ENCODE results near the gene NUP62. TPM values are rescaled to one million over a fixed set of nuclear protein-coding genes. Genes with fewer than 3 reads are reported as not detected.

NUP62 gene
- total and polyA plus RNA-seq, 2 of the 4 experiments (the other 2 are of a cell fraction), result 21.3 to 29.7 TPM

DNA sequence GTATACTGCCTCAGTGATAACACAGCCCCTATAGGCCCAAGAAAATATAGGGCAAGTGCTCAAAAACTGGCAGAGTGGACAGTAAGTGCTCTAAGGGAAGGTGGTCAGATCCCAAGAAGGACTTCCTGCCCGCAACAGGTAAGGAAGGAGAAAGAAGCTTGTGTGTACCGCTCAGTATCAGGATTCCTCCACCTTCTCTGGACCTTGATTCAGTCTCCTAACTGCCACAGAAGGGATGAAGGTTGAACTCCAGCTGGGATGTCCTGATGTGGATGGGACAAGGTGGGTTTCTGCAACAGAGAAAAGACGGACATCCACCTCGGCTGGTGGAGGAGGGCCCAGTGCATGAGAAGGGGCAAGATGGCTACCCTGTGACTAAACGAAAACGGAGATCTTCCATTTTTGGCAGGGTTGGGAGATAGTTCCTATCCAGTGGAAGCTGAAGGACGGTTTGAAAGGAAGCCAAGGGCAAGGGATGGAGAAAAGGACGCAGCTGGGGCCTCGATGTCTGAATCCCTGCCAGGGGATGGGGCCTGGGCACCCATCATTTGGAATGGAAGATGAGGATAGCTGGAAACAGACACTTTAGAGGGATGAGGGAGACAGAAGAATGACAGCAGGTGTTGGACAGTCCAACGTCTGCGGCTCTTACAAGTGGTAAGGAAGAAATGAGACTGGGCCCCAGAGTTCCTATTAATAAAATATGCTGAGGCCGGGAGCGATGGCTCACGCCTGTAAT is 1.6 kb downstream of the NUP62 start:
- Histone ChIP-seq H3K9me1 (ENCODE audit: insufficient read depth, low read length) (peaks cover 14% of the 10 kb centered on the region), H3K4me3 (ENCODE audit: insufficient read depth, low read depth, low read length) (no peak overlapping the region), H3K4me1 (ENCODE audit: control insufficient read depth, insufficient read depth, low read length) (peaks cover 5% of the 10 kb centered on the region), H4K91ac (ENCODE audit: insufficient read depth, low read depth, low read length) (no peak overlapping the region), H3K27me3 (ENCODE audit: control insufficient read depth, insufficient read depth, low read length) (no peaks in the 10 kb centered on the region), H3K79me1 (ENCODE audit: low read depth in 1 of 2, low read length in 2 of 2) (peaks cover 21 to 59% of the 10 kb centered on the region in 2 experiments), H3K4ac (ENCODE audit: low read depth, low read length) (peak overlapping the region; percentile 17; the same call in 1 of the 2 replicates), H3K14ac (replicated peaks; ENCODE audit: low read depth, low read length) (no peak overlapping the region), H2AK5ac (ENCODE audit: low read depth, low read length) (peak overlapping the region; percentile 56), H3K9me3 (ENCODE audit: control insufficient read depth, insufficient read depth, low read length) (no peaks in the 10 kb centered on the region), H3K18ac (ENCODE audit: low read depth, low read length) (no peak overlapping the region), H3K27ac (ENCODE audit: insufficient read depth, low read length) (no peak overlapping the region; the same call in 1 of the 2 replicates), H2BK120ac (ENCODE audit: low read depth, low read length) (no peak overlapping the region), H4K8ac (ENCODE audit: low read depth in 2 of 2, low read length in 2 of 2) (peak overlapping the region in 1 of 2 experiments; percentile 43; a peak in 1 of 4 replicates), H2BK20ac (ENCODE audit: low read depth, low read length) (no peak overlapping the region), H2AK9ac (replicated peaks; ENCODE audit: low read depth, low read length, poor library complexity) (peak overlapping the region; percentile 86), H4K5ac (ENCODE audit: low read depth, low read length) (no peak overlapping the region), H4K20me1 (ENCODE audit: insufficient read depth, low read length) (peaks cover 18% of the 10 kb centered on the region), H3K23ac (ENCODE audit: low read depth, low read length) (peak overlapping the region; percentile 5; the same call in 1 of the 2 replicates), H3K36me3 (ENCODE audit: control insufficient read depth, insufficient read depth, low read length) (peaks cover 24% of the 10 kb centered on the region), H3K9ac (ENCODE audit: low read depth, low read length) (peak overlapping the region; percentile 14; the same call in 1 of the 2 replicates), H2BK5ac (ENCODE audit: low read depth, low read length, poor library complexity, severe bottlenecking) (no peak overlapping the region), H3K56ac (ENCODE audit: extremely low read depth, insufficient read depth, low read length) (no peak overlapping the region), H2BK15ac (ENCODE audit: low read depth, low read length) (no peak overlapping the region), H2AFZ (replicated peaks; ENCODE audit: low read length, poor library complexity) (no peak overlapping the region), H3K4me2 (ENCODE audit: low read depth, low read length) (no peak overlapping the region; the same call in 1 of the 2 replicates)
- in situ Hi-C loops (cut with MboI; ENCODE audit: low sequenced_read_pairs), result no loop called here
- BruUV-seq (replicated peaks), result no TSS peak
- dilution Hi-C loops (cut with HindIII; ENCODE audit: low sequenced_read_pairs, unreplicated experiment), result no loop called here
- POLR2A ChIA-PET (ENCODE audit: unreplicated experiment), result no interaction called here
- WGBS, 2 experiments (ENCODE audit: extremely low coverage in 2 of 2, insufficient read length in 1 of 2), result 89% methylated on average over 7 of the region's 14 CpGs; no CpG with 5 or more reads in 1 of the 2 experiments
- ATAC-seq (ENCODE audit: low read depth), result no peak
- CTCF ChIA-PET, result no interaction called here
- DNase-seq, result no peak
- intact Hi-C loops (cut with micrococcal nuclease), result no loop called here
- no peak for TF ChIP-seq USF2 (IDR thresholded peaks at IDR 0.05; ENCODE audit: low read depth, low read length)
- no peak for TF ChIP-seq RCOR1 (IDR thresholded peaks at IDR 0.05; ENCODE audit: insufficient replicate concordance, low read length)
- TF ChIP-seq, protein P1, sequence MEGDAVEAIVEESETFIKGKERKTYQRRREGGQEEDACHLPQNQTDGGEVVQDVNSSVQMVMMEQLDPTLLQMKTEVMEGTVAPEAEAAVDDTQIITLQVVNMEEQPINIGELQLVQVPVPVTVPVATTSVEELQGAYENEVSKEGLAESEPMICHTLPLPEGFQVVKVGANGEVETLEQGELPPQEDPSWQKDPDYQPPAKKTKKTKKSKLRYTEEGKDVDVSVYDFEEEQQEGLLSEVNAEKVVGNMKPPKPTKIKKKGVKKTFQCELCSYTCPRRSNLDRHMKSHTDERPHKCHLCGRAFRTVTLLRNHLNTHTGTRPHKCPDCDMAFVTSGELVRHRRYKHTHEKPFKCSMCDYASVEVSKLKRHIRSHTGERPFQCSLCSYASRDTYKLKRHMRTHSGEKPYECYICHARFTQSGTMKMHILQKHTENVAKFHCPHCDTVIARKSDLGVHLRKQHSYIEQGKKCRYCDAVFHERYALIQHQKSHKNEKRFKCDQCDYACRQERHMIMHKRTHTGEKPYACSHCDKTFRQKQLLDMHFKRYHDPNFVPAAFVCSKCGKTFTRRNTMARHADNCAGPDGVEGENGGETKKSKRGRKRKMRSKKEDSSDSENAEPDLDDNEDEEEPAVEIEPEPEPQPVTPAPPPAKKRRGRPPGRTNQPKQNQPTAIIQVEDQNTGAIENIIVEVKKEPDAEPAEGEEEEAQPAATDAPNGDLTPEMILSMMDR (conservative IDR thresholded peaks at IDR 0.05; ENCODE audit: low read depth, low read length), result no peak
- no peak for TF ChIP-seq SMC3 (IDR thresholded peaks at IDR 0.05; ENCODE audit: low read depth, low read length)
- no peak for TF ChIP-seq FOS (IDR thresholded peaks at IDR 0.05; ENCODE audit: low read depth, low read length)
- TF ChIP-seq CHD1 (IDR thresholded peaks at IDR 0.05; ENCODE audit: low read depth, low read length), result no peak
- TF ChIP-seq MAZ (IDR thresholded peaks at IDR 0.05; ENCODE audit: borderline replicate concordance, low read depth, low read length), result no peak
- TF ChIP-seq NFE2L2 (IDR thresholded peaks at IDR 0.05; ENCODE audit: low read depth, low read length), result no peak
- no peak for TF ChIP-seq MAFK (IDR thresholded peaks at IDR 0.05; ENCODE audit: low read depth, low read length)
- no peak for TF ChIP-seq BHLHE40 (IDR thresholded peaks at IDR 0.05; ENCODE audit: low read depth, low read length)
- TF ChIP-seq POLR2A (IDR thresholded peaks at IDR 0.05; ENCODE audit: low read depth, low read length), result no peak
- TF ChIP-seq RFX5 (IDR thresholded peaks at IDR 0.05; ENCODE audit: low read depth, low read length), result no peak
- TF ChIP-seq RAD21 (IDR thresholded peaks at IDR 0.05; ENCODE audit: low read length), result no peak
- TF ChIP-seq CEBPB (IDR thresholded peaks at IDR 0.05; ENCODE audit: low read depth, low read length), result no peak
- TF ChIP-seq, protein P2, sequence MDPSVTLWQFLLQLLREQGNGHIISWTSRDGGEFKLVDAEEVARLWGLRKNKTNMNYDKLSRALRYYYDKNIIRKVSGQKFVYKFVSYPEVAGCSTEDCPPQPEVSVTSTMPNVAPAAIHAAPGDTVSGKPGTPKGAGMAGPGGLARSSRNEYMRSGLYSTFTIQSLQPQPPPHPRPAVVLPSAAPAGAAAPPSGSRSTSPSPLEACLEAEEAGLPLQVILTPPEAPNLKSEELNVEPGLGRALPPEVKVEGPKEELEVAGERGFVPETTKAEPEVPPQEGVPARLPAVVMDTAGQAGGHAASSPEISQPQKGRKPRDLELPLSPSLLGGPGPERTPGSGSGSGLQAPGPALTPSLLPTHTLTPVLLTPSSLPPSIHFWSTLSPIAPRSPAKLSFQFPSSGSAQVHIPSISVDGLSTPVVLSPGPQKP (IDR thresholded peaks at IDR 0.05; ENCODE audit: borderline replicate concordance, low read depth, low read length), result no peak
